NCI-H524 (cell line): Measurements from ENCODE around the gene CREB5.

Experiments used
- DNase-seq, 2 experiments: peaks; one replicate each; lab custom pipeline; 2025; lab: John Stamatoyannopoulos, UW

The CREB5 gene

DNA sequence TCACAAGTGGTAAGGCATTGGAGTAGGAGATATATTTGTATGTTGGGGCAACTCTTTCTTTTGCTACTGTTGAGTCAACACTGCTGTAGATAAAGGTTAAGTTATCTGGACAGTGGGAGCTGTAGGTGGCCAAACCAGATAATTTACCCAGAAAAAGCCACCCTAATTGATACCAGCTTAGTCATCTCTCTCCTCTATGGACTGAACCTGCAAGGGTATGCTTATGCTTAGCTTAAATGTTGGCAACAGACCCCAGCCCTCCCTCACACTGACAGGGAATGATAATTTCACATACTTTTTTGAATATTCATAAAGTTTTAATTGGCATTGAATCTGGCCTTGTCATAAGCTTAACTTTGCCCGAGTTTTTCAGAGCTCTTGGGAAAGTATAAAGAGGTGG lies 66.3 kb downstream of the CREB5 start:
- DNase-seq = no peak

DNA sequence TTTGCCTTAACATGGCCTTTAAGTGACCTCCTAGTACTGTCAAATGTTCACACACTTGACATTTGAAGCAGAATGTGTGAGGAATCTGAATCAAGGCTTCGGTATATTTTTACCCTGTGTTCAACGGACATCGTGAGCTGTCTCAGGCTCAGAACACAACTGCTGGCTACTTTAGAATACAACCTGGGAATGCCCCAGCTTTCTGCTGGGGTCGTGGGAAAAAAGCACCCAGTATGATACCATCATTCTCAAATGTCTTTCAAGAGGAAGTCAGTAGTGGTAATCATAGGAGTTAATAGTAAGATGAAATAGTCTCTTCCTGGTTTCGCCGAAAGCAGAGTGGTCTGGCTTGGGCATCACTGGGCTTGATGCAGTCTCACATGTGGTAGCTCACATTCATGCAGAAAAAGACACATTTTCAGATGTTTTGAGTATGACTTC lies 67.2 kb downstream of the CREB5 start:
- no peak for DNase-seq

DNA sequence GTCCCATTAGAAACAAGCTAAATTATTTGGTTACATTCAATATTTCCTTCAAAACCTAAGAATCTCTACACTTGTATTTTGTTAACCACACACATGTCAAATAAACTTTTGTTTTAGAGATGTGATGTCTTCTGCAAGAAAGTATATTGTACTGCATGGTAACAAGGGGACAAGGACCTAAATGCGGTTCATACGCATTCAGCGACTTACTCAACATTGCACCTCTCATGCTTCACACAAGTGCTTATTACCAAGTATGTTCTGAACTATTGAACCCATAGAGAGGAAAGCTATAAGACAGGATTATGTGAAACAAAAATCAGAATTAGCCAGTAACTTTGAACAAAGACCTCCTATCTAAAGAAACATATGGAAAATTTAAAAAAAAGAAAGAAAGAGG lies 68.3 kb downstream of the CREB5 start:
- no peak for DNase-seq

DNA sequence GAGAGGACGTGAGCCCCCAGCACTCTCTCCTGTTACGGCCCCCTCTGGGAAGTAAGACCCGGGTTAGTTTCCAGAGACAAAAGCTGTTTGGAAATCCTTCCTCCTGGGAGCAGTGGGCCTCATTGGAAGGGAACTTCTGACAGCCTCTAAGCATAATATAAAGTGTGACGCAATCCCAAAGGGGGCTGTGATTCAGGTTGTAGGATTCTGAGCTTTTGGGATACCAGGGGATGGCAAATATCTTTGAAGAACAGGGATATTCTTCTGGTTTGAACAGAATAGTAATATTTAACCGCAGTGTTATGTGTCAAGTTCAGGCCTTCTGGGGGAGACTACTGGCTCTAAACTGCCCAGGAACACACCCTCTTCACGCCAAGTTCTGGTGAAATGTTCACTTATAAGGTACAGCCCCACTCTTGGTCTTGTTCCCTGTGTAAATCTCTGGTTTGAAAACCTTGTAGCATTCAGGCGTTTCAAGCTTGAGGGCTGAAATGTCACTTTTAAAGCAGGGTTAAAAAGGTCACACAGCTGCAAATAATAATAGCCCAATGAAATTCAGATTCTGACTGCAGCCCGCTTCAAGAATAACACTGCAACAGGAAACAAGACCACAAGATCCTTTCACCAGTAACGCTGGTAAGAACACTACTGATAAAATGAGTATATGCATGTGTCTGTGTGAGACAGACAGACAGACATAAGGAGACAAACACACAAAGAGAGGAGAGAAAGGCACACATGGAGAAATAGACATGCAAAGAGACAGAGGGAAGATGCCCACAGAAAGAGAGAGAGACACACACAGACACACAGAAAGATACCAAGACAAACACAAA lies 69.0 kb downstream of the CREB5 start:
- no peak for DNase-seq

DNA sequence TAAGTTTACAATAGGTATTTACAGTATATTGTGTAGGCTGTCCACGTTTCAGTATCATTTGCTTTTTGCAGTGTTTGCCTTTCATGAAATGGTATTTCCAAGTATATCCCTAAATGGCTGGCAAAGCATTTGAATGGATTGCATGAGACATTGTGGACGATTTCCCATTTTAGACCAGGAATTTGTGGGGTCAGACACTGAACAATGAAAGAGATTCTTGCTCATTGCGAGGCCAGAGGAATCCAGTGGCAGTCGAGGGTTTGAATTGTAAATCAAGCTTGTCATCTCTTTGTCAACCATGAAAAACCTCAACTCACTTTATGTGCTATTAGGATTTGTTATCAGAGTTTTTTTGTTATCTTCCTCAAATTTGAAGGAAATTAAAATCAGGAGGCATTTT lies 70.8 kb downstream of the CREB5 start:
- no peak for DNase-seq

DNA sequence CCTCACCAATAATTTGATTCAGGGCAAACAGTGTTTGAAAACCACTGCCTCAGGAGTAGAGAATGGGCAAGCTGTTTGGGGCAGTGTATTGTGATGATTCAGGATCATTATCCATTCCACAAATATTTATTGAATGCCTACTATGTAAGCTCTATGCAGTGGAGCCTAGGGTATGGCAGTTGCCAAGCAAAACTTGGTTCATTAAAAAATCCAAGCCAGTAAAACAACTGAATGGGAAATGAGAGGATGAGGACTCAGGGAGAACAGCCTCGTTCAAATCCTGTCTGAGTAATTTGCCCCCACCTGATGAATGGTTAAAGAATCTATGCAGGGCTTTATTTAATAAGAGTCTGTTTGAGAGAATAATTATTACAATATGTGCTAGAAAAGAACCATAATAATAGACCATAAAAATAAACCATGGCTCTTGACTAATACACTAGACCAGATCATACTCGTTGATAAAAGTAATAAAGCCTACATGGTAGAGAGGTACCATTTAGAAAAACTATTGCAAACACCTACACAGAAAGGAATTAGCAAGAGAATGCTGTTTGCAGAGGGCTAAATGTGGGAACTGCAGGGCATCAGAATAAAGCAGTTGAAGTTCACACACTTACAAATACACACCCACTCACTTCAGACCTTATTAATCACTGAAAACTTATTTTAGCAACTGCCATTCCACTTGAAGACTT lies 71.7 kb downstream of the CREB5 start:
- DNase-seq = no peak

DNA sequence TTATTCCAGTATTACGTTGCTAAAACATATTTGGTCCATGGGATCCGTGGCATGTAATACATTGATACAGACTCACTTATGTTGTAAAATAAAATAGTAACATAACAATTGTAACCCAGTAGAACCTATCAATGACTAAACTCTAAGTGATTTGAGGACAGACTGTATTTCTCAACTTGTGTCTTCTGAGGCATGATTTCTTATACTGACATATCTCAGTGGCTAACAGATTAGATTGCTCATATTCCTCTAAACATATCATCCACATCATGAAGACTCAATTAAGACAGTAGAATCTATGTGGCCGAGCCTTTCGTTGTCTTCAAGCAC lies 72.3 kb downstream of the CREB5 start:
- no peak for DNase-seq

DNA sequence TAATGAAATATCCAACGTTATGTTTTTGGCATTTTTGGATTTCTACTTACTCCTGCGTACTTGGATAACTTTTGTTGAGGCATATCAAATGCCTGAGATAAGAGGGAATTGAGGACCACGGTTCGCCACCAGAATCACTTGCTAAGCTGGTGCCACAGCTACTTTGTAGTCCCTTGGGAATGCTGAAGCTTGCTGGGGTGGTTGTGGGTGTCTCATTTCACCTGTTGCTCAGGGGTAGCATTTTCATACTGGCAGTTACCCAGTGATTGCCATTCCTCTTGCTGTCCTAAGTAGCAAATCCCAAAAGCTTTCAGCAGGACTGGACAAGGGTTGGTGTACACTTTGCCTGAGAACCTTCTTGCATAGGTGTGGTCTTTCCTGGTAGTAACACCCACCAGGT lies 75.2 kb downstream of the CREB5 start:
- DNase-seq = no peak

DNA sequence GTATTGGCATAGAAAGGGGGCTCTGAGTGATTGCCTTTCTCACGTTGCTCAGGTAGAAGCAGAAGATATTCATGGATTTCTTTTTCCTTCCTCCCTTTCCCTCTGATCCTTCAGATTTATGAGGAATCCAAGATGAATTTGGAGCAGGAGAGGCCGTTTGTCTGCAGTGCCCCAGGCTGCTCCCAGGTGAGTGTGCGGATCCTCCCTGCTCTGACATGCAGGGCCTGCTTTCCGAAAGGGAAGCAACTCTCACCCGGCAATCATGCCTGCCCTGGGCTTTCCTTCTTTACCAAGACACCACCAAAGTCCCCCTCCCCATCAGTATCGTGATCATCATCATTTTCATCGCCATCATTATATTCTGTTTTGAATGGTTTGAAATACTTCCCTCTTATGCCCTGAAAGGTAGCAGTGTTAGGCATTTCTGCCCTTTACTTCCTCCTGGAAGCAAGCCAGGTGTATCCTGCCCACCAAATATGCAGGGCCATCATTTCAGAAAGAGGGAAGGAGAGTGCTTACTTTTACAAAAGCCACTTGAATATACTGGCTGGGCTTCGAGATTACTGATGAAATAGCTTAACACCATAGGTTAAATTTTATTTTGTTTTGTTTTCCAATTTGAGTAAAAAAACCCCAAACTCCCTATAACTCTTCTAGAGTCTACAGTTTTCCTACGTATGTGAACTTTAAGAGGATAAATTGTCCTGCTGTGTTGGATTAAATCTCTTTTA lies 75.9 kb downstream of the CREB5 start:
- DNase-seq = no peak

DNA sequence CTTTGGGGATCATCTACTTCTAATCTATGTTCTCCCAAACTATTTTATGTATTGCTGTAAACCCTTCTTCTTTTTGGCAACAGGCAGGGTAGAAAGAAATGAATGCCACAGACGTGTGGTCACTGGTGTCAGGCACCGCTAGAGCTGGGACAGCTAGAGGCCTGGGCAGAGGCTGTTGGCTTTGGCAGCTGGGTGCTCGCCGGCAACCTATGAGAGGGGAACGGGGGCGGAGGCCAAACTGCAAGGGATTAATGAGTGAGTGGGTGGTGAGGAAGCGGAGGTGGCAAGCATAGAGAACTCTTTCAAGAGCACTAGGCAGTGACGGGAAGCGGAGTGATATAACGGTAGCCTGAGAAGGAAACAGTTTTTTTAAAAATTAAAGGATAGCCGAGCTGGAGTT lies 78.5 kb downstream of the CREB5 start:
- DNase-seq = no peak

DNA sequence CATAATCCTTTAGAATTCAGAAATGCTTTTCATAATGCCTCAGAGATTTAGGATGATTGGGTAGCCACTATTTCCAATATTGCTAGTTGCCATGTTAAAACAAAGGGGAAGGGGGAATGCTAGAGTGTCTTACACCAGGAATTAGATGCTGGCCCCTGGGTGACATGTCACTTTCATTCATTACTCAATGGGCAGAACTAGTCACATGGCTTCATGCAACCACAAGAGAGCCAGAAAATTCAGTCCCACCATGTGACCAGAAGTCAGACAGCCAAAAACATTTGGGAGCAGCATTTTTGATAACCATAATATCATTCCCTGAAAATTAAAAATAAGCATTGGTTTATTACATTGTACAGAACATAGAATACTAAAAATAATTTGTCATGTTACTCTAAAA lies 81.2 kb downstream of the CREB5 start:
- DNase-seq = no peak

DNA sequence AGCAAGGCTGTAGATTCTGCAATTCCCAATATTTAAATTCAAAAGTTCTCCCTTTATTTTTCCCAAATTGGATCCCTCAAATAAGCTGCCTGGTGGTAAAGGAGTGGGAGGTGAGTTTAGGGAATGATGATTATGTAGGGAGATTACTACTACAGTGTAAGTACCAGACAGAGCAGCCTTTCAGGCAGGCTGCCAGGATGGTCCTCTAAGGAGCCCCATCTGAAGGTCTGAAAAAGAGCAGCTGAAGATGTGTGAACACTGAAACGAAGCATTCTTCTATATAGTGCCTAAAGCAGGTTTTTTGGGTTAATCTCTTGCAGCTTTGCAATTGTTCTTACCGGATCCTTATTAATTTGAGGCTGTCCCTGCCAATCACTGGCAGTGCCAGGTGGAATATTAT lies 84.7 kb downstream of the CREB5 start:
- DNase-seq = peak; percentile 10 to 44

DNA sequence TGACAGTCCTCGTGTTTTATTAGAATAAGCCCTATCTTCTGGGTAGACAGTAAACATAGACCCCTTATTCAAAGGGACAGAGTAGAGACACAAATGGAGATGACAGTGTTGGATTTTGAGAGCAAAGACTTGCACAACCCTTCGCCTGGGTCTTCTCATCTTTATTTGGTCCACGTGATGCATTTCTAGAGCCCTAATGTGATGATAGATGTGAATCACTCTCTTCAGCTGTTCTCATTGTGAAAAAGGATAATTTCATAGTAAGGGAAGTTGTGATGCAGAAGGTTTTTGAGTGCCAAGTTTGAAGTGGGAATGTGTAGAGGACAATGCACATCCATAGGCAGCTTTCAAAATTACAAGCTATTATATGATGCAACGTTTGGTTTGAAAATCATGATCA lies 86.3 kb downstream of the CREB5 start:
- no peak for DNase-seq

DNA sequence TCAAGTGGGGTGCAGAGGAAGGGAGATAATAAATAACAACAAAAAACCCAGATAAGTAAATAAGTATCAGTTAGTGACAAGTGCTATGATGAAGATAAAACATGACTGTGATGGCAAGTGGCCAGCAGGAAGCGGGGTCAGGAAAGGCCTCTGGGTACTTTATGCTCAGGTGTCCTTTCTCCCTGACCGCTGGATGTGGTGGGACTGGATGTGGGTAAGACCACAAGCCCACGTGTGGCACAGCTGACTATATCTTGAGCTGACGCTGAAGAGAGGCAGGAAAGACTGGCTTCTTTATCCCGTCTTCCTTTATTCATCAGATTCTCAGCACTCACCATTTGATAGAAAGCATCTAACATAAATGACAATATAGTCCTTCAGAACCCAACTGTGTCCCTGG lies 87.8 kb downstream of the CREB5 start:
- no peak for DNase-seq

DNA sequence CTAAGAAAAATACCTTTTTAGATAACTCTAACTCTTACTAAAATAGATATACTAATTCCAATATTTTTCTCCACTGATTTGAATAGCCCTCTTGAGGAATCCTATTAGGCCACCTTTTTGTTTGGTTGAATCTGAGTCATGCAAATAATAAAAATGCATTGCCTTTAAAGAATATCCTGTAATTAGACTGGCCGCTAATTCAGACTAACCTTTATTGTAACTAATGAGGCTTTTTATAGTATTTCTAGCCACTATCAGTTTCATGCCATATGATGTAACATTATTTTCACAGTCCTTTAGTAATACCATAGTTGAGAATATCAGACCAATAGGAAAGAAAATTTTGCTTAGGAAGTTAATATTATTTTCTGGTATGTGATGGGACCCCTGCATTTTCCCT lies 90.1 kb downstream of the CREB5 start:
- no peak for DNase-seq

DNA sequence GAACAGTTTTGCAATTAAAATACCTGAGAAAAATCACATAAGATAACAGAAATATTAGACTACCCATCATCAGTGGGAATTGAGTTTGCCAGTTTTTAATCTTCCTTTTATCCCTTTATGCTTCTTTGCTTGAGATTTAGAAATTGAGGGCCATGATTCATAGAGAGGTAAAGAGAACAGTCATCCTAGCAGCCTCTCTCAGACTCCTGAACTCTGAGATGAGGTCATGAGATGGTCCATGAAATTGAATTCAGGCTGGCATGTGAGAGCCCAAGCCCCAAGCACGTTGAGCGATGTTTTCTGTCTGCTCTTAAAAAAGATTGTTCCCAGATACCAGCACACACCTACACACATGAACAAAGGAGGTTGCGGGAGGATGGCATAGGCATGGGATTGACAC lies 91.1 kb downstream of the CREB5 start:
- no peak for DNase-seq

DNA sequence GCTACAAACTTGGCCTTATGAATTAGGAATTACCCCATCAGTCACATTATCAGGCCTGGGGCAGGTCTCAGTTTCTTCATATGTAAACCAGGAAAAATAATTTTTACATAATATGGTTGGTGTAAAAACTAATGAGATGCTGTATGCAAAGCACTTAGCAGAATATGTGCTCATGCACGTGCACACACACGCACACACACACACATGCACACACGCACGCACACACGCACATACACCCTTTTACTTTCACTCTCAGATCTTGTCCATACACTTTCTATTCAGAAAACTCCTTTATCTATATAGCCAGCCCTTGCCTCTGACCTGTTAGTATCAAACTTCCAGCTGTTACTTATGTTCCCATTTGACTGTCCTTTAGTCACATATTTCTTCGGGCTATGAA lies 92.7 kb downstream of the CREB5 start:
- DNase-seq = no peak

DNA sequence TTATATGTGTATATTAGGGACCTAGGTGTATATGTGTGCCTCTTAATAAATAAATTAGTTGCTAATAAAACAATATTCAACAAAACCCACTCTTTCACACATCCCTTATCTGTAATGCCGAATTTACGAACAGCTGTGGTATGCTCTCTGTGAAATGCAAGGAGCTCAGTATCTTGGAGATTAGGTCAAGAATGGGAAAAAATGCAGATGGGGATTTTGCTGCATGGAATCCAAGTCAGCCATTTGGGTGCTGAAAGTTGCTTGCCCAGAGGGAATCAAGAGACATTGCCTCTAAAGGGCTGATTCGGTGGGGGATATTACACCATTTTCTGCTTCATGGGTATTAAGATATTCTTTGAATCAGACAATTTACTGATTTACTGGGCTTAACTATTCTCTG lies 93.5 kb downstream of the CREB5 start:
- peak in 1 of 2 experiments; percentile 14 for DNase-seq

DNA sequence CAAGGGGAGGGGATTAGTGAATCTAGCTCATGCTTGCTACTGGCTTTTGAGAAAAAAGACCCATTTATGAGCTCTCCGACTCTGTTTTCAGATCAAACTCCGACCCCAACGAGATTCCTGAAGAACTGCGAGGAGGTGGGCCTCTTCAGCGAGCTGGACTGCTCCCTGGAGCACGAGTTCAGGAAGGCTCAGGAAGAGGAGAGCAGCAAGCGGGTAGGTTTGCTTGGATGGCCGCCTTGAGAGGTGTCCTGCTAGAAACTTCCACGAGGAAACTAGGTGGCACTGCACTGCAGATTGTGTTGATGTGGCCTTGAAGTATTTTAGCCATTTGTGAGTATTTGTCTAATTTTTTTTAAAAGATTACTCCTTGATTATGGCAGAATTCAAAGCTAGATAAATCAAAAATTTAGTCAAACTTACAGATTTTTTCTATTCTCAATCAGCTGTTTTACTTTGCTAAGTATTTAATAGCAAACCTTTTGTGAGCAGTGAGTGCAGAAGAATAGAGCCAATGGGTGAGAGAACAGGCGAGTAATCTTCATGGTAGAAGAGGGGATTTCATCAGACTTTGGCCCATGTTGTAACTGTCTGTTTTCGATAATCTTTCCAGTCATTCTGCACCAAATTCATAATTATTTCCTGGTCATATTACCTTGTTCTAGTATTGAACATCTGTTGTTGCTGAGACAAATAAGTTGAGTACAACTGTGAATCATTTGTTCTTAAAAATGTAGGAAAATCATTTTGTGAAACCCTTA lies 95.4 kb downstream of the CREB5 start:
- DNase-seq = no peak

DNA sequence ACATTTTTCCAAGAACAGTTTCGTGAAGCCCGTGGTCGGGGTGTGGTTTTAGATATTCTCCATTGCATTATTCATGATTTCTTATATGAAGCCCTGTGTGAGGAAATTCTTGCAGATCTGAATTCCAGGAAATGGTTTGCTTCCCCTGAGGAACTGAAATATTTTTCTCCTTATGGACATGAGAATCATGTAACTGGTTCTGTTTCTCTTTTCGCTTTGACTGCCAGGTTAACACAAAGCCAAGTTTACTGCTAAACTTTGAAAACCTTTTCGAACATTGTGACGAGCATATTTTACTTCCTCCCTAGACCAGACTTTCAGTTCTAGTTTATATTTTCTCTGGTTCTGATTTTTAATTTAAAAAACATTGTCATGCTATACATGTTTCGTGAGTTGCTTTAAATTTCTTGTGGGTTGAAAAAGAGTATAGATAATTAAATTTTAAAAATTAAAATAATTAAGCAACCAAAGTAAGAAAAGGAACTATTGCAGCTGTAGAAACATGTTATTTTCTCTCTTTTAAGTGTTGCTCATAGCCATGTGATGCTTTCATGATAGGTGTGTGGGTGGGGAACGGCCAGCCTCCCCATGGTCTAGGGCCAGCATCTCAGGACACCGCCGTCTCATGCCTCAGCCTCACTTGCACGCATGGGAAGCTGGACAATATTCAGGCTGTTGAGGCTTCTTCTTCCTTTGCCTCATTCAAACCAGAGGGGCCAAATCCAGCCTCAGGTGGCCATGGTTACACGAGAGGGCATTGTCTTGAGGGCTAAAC lies 97.1 kb downstream of the CREB5 start:
- no peak for DNase-seq

DNA sequence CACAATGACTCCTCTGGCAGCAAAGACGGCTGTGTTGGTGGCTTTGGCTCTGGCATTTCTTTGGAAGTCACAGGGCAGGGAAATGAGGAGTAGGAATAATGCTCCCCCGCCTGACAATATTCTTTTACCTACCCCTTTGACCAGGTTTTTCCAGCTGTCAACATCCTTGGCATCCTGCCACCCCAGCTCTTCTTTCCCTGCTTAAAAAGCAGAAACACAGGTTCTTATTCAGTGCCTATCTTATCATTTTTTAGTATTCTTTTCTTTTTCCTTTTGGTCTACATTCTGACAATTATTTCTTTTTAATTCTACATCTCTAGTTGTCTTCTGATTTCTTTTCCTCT lies 97.7 kb downstream of the CREB5 start:
- no peak for DNase-seq
